HAP-1 (cell line): Measurements from ENCODE around the gene CD68.

ENCODE experiments used
- DNase-seq, 2 experiments: peaks; one replicate each; pipeline ENCODE4 v3.0.0-alpha.2; 2016 to 2020; ENCODE audit warnings: low spot score in 2 of 2
- H3K27me3 ChIP-seq: fragments of 250-450 bp; sonication (Bioruptor Pico); 2 replicates; pipeline ENCODE4 v1.5.1; 2020; ENCODE audit warnings: low read depth, mild to moderate bottlenecking, moderate library complexity
- H3K36me3 ChIP-seq: fragments of 250-450 bp; sonication (Bioruptor Pico); replicated peaks from 2 replicates; pipeline ENCODE4 v1.5.1; 2020; ENCODE audit warnings: mild to moderate bottlenecking
- H3K4me1 ChIP-seq: fragments of 250-450 bp; sonication (Bioruptor Pico); 2 replicates; pipeline ENCODE4 v1.5.1; 2020; ENCODE audit warnings: mild to moderate bottlenecking
- H3K4me3 ChIP-seq: fragments of 250-450 bp; sonication (Bioruptor Pico); 2 replicates; pipeline ENCODE4 v1.5.1; 2020; ENCODE audit warnings: mild to moderate bottlenecking, moderate library complexity
- H3K9me3 ChIP-seq: fragments of 250-450 bp; sonication (Bioruptor Pico); 2 replicates; pipeline ENCODE4 v1.5.1; 2020; ENCODE audit warnings: mild to moderate bottlenecking, moderate library complexity
- in situ Hi-C: fragments of 300-500 bp; cut with MboI; formaldehyde crosslinking; loops from 3 replicates; pipeline ENCODE4 v1.14.3; 2020; ENCODE audit warnings: low sequenced_read_pairs, inconsistent platforms, mixed read lengths

The CD68 gene

GRCh38 chr17:7579001-7579833, at the start of gene CD68:
Gene CD68 (plus strand): TSS chr17:7579638. CDS start chr17:7579678, 40 bp downstream.
- Histone ChIP-seq H3K27me3 (no peaks in the 10 kb centered on the region), H3K4me1 (peaks cover 27% of the 10 kb centered on the region), H3K36me3 (peaks cover 54% of the 10 kb centered on the region), H3K9me3 (no peaks in the 10 kb centered on the region), H3K4me3 (no peak within 1 kb of the TSS)
- in situ Hi-C loops = no loop called here
- peak; percentile 63 to 70 for DNase-seq

DNA sequence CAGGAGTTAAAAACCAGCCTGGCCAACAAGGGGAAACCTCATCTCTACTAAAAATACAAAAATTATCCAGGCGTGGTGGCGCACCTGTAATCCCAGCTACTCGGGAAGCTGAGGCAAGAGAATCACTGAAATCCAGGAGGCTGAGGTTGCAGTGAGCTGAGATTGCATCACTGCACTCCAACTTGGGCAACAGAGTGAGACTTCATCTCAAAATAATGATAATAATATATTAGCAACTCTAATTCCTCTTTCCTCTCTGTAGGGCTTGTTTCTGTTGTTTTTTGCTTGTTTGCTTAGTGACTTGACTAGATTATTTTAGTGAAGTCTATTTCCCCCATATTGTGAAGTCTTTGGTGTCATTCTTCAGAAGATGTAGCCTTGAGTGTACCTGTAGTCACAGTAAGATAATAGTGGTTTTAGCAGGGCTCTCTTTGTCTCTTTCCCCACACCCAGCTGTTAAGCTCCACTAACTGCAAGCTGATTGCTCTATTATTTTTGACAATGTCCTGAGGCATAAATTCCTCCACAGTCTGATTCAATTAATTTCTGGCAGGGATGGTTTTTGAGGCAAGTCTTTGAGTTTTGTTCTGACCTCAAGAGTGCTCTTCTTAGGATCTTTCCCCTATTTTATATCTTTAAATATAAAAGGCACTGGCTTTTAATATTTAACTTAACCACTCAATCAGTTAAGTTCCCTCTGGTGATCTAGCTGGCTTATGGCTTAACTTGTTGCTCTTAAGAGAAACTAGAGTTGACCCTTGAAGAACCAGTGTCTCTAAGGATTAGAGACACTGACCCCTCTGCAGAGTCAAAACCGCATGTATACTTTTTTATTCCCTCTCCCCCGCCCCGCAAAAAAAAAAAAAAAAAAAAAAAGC, 49.2 kb upstream of the CD68 start:
- DNase-seq = peak; percentile 48 to 87
- Histone ChIP-seq H3K4me1 (peaks cover 16% of the 10 kb centered on the region), H3K4me3 (no peak overlapping the region), H3K27me3 (no peaks in the 10 kb centered on the region), H3K36me3 (no peaks in the 10 kb centered on the region), H3K9me3 (no peaks in the 10 kb centered on the region)
- in situ Hi-C loops = no loop called here

DNA sequence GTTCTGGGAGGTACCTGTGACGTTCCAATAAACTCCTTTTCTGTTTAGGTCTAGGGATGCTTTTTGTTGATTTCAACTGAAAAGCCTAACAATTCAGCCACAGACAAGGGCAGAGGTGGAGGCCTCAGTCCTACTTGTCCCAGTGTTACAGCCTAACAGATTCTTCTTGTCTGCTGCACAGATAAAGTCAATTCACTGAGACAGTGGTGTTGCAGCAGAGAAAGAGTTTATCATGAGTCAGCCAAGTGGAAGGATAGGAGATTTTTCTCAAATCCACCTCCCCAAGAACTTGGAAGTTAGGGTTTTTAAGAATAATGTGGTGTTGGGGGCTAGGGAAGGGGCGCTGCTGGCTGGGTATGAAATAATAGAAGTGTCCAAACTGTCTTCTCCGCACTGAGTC, 41.4 kb upstream of the CD68 start:
- DNase-seq = no peak
- Histone ChIP-seq H3K9me3 (peaks cover 10% of the 10 kb centered on the region), H3K27me3 (no peaks in the 10 kb centered on the region), H3K4me1 (peaks cover 10% of the 10 kb centered on the region), H3K4me3 (no peak overlapping the region), H3K36me3 (no peaks in the 10 kb centered on the region)
- in situ Hi-C loops = no loop called here

GRCh38 chr17:7538891-7539545, 40.4 kb upstream of the CD68 start:
- DNase-seq = peak in 1 of 2 experiments; percentile 59
- H3K4me3 ChIP-seq = no peak overlapping the region
- H3K4me1 ChIP-seq = peaks cover 10% of the 10 kb centered on the region
- H3K9me3 ChIP-seq = peaks cover 10% of the 10 kb centered on the region
- H3K36me3 ChIP-seq = no peaks in the 10 kb centered on the region
- no peaks in the 10 kb centered on the region for H3K27me3 ChIP-seq
- in situ Hi-C loops = no loop called here

GRCh38 chr17:7541074-7541621, 38.3 kb upstream of the CD68 start:
- peaks cover 10% of the 10 kb centered on the region for H3K9me3 ChIP-seq
- no peaks in the 10 kb centered on the region for H3K27me3 ChIP-seq
- in situ Hi-C loops = no loop called here

DNA sequence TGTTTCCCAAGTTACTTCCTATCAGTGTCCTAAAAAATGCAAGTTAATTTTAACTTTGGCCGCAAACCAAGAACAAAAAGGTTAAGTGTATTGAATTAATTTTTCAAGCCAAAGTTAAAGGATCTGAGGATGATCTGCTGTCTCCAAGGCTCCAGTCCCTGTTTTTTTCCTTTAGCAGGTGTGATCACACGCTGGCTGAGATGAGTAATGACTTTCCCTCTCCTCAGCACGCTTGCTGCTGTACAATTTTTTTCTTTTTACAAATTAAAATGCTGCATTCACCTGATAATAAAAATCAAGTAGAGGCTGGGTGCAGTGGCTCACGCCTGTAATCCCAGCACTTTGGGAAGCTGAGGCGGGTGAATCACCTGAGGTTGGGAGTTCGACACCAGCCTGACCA, 34.5 kb upstream of the CD68 start:
- H3K9me3 ChIP-seq = no peaks in the 10 kb centered on the region
- in situ Hi-C loops = no loop called here

More at GRCh38 chr17:7541074-7541621, 38.3 kb upstream of the CD68 start:
- Histone ChIP-seq H3K4me3 (no peak overlapping the region), H3K4me1 (peaks cover 10% of the 10 kb centered on the region), H3K36me3 (no peaks in the 10 kb centered on the region)
- no peak for DNase-seq

DNA sequence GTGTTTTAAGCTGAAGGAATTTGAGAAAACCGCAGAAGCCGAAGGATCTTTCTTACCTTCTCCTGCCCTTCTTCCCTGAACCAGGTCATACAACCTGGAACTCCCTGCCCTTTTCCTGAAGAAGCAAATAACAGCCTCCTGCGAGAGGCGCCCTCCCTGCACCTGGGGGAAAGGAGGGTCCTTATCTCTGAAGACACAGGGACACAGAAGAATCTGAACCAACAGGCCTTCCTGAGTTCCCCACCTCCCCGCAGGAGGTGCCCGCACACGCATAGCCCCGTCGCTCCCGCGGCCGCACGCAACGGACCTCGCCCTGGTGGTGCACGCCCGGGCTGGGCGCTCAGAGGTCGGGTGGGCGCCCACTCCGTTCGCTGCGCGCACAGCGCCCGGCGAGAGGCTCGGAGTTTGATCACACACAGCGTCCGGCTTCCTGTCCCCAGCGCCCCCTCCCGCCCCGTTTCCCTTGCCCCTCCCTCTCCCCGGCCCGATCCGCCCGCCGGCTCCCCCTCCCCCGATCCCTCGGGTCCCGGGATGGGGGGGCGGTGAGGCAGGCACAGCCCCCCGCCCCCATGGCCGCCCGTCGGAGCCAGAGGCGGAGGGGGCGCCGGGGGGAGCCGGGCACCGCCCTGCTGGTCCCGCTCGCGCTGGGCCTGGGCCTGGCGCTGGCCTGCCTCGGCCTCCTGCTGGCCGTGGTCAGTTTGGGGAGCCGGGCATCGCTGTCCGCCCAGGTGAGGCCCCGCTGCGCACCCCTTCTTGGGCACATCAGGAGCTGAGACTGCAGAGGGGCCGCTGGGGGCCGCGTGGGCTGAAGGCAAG, 30.6 kb upstream of the CD68 start, which contains the start of gene TNFSF12:
Gene TNFSF12 (plus strand): TSS at position 474 of the 816 bp plus-strand sequence. CDS start 96 bp downstream, at position 570.
- Histone ChIP-seq H3K27me3 (no peaks in the 10 kb centered on the region), H3K36me3 (no peaks in the 10 kb centered on the region), H3K4me1 (peaks cover 8% of the 10 kb centered on the region), H3K4me3 (peak within 1 kb of the TSS; percentile 37), H3K9me3 (no peaks in the 10 kb centered on the region)
- in situ Hi-C loops = no loop called here
- peak in 1 of 2 experiments; percentile 76 for DNase-seq

More for the DNA sequence above, 34.5 kb upstream of the CD68 start:
- Histone ChIP-seq H3K4me3 (no peak overlapping the region), H3K36me3 (no peaks in the 10 kb centered on the region), H3K27me3 (no peaks in the 10 kb centered on the region), H3K4me1 (peaks cover 8% of the 10 kb centered on the region)
- no peak for DNase-seq

GRCh38 chr17:7549401-7550055, 29.9 kb upstream of the CD68 start:
- Histone ChIP-seq H3K27me3 (no peaks in the 10 kb centered on the region), H3K4me3 (peak overlapping the region; percentile 37), H3K4me1 (peaks cover 8% of the 10 kb centered on the region), H3K36me3 (no peaks in the 10 kb centered on the region), H3K9me3 (no peaks in the 10 kb centered on the region)
- no peak for DNase-seq
- in situ Hi-C loops = no loop called here

- no peak overlapping the region for H3K4me3 ChIP-seq
- peaks cover 8% of the 10 kb centered on the region for H3K4me1 ChIP-seq
- no peak for DNase-seq
- H3K9me3 ChIP-seq = no peaks in the 10 kb centered on the region
- no peaks in the 10 kb centered on the region for H3K27me3 ChIP-seq
- in situ Hi-C loops = no loop called here
- no peaks in the 10 kb centered on the region for H3K36me3 ChIP-seq
Measured at GRCh38 chr17:7550344-7550743, 29.1 kb upstream of the CD68 start.

DNA sequence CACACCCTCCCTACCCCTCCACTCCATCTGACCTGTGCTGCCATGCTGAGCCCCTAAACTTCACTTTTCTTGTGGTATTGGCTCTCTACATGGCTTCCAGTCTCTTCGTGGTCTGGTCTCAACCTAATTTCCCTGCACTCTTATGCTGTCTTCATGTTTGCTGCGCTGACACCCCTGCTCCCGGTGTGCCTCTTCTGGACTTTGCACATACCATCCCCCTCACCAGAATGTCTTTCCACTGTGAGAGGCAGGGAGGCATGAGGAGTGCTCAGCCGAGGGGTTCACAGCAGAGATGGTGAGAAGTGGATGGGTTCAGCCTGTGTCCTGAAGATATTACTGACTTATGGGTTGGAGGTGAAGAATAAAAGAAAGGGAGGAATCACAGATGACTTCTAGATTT, 28.0 kb upstream of the CD68 start:
- DNase-seq = no peak
- Histone ChIP-seq H3K9me3 (no peaks in the 10 kb centered on the region), H3K4me3 (no peak overlapping the region), H3K4me1 (peaks cover 8% of the 10 kb centered on the region), H3K36me3 (no peaks in the 10 kb centered on the region), H3K27me3 (no peaks in the 10 kb centered on the region)
- in situ Hi-C loops = no loop called here

DNA sequence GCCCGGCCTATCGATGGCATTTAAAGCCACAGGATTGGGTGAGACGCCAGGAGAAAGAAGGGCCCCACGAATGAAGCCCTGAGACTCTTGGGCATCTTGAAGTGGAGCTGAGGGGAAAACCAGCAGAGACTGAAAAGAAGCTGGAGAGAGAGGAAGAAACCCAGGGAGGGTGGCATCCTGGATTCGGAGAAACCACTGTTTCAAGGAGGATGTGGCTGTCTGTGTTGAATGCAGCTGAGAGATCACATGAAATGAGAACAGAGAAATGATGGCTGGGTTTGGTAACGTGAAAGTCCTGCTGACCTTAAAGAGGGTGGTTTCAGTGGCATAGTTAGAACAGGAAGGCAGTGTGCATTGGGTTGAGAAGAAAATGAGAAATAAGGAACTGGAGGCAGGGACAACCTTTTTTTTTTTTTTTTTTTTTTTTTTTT, 26.8 kb upstream of the CD68 start:
- no peak overlapping the region for H3K4me3 ChIP-seq
- DNase-seq = no peak
- no peaks in the 10 kb centered on the region for H3K27me3 ChIP-seq
- H3K4me1 ChIP-seq = peaks cover 8% of the 10 kb centered on the region
- in situ Hi-C loops = no loop called here
- no peaks in the 10 kb centered on the region for H3K36me3 ChIP-seq
- no peaks in the 10 kb centered on the region for H3K9me3 ChIP-seq

DNA sequence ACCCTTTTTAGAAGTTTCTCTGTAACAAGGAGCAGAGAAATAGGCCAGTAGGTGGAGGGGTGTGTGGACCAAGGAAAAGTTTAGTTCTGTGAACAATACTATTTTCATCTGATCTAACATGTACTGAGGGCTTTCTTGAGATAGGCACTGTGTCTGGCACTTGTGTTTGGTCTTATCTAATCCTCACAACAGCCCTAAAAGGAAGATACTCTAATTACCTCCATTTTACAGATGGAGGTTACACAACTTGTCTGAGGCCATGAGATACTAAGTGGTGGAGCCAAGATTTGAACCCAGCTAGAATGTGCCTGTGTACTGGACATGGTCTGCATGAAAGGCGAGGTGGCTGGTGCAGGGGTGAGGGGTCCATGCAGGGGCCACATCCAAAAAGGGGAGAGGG, 26.1 kb upstream of the CD68 start:
- Histone ChIP-seq H3K4me3 (no peak overlapping the region), H3K27me3 (no peaks in the 10 kb centered on the region), H3K4me1 (peaks cover 6% of the 10 kb centered on the region), H3K36me3 (no peaks in the 10 kb centered on the region), H3K9me3 (no peaks in the 10 kb centered on the region)
- no peak for DNase-seq
- in situ Hi-C loops = no loop called here
